Activated CD8-positive, alpha-beta memory T cell treated with anti-CD3 and anti-CD28 coated beads for 1 hour (primary cell): Measurements from ENCODE around the gene PHLDA1.

Source experiments
- DNase-seq, 2 donors: peaks; one replicate each; pipeline ENCODE4 v3.0.0-alpha.2; 2020; ENCODE audit warnings: low read depth in 1 of 2; ENCODE audit errors: extremely low read depth in 1 of 2

PHLDA1 gene

GRCh38 chr12:76020731-76021672, 10.6 kb downstream of the PHLDA1 start:
- peak in 1 of 2 donors; percentile 33 for DNase-seq

- DNase-seq: peak in 1 of 2 donors; percentile 41
These were observed 11.3 kb downstream of the PHLDA1 start for GRCh38 chr12:76020281-76020680.

- no peak for DNase-seq
These were observed 12.9 kb downstream of the PHLDA1 start for GRCh38 chr12:76018672-76019071.

GRCh38 chr12:76018111-76018510, 13.5 kb downstream of the PHLDA1 start:
- no peak for DNase-seq

GRCh38 chr12:76014007-76014406, 17.6 kb downstream of the PHLDA1 start:
- DNase-seq: no peak

- DNase-seq: no peak
These were observed 18.0 kb downstream of the PHLDA1 start for GRCh38 chr12:76013603-76014002.

- no peak for DNase-seq
These were observed 18.9 kb downstream of the PHLDA1 start for GRCh38 chr12:76012644-76013043.

GRCh38 chr12:76010732-76011458, 20.7 kb downstream of the PHLDA1 start:
- DNase-seq: no peak

- DNase-seq: no peak
These were observed 23.1 kb downstream of the PHLDA1 start for GRCh38 chr12:76008428-76008827.

- DNase-seq: no peak
These were observed 23.9 kb downstream of the PHLDA1 start for GRCh38 chr12:76007640-76008039.

GRCh38 chr12:76006028-76006925, 25.3 kb downstream of the PHLDA1 start:
- no peak for DNase-seq

- no peak for DNase-seq
These were observed 28.3 kb downstream of the PHLDA1 start for GRCh38 chr12:76003355-76003638.

- no peak for DNase-seq
These were observed 28.8 kb downstream of the PHLDA1 start for GRCh38 chr12:76002598-76003354.

GRCh38 chr12:75998292-75999063, 33.1 kb downstream of the PHLDA1 start:
- no peak for DNase-seq

- DNase-seq: no peak
These were observed 33.9 kb downstream of the PHLDA1 start for GRCh38 chr12:75997658-75998057.

- no peak for DNase-seq
These were observed 34.6 kb downstream of the PHLDA1 start for GRCh38 chr12:75996861-75997447.

GRCh38 chr12:75995691-75996090, 35.9 kb downstream of the PHLDA1 start:
- no peak for DNase-seq

- DNase-seq: no peak
These were observed 37.4 kb downstream of the PHLDA1 start for GRCh38 chr12:75994069-75994740.

GRCh38 chr12:75991753-75992152, 39.8 kb downstream of the PHLDA1 start:
- DNase-seq: no peak
